Measurements from ENCODE around the gene BHMT2.

Gene BHMT2

DNA sequence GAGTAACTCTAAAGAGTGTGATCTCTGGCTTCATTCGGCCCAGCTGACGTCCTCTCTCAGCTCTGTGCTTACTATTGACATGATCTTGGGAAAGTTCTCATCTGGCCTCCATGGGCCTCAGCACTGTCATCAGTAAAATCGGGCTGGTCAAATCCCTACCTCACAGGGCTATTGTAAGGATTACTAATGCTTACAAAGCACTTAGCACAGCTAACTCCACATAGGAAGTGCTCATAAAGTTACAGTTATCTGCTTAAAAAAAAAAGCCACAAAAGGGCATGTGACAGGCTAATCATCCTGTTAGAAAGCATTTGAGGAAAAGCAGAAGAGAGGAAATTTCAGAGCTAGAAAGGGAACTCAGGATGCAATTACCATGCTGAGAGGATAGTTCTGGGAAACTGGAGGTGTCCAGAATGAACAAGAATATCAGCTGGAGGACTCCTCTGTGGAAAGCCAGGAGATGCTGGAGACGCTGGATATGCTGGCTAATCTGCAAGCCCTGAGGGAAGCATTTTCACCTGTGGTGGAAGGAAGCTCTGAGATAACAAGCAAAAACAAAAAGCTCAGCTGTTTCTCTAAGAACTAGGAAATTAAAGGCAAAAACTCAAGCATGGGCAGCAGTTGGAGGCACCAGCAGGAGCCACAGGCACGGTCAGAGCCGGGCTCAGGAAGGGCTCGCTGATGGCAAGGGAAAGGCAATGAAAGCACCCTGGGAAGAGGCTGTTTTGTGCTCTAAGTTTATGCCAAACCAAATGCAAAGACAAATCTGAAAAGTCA lies 37.6 kb downstream of the BHMT2 start:
- Histone ChIP-seq H3K4me2 (ENCODE audit: low read length) (no peak overlapping the region), H3K9me3 (replicated peaks; ENCODE audit: low read length) (no peaks in the 10 kb centered on the region)

DNA sequence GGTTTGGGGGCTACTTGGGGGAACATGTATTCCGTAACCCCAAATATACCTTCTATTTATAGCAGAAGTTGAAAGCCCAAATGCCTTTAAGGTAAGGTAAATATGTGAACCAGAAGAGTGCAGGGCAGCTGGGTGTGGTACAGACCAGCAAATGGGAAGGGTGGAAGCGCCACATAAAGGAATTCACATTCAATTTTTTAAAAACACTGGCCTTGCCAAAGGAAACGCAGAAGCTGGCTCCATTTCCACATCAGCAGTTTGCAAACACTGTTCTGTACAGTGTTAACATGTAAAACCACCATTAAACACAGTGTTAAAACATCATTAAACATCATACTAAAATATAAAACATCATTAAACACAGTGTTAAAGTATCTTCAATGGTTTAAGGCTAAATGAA lies 38.5 kb downstream of the BHMT2 start:
- Histone ChIP-seq H3K9ac (ENCODE audit: low read depth, low read length) (no peak overlapping the region), H3K4me1 (ENCODE audit: control insufficient read depth, insufficient read depth, low read length) (no peaks in the 10 kb centered on the region), H3K4me3 (ENCODE audit: low read length) (no peak overlapping the region), H3K4me2 (ENCODE audit: low read length) (no peak overlapping the region), H3K27me3 (ENCODE audit: control insufficient read depth, insufficient read depth, low read length) (peaks cover 30% of the 10 kb centered on the region), H3K9me3 (replicated peaks; ENCODE audit: low read length) (no peaks in the 10 kb centered on the region), H3K36me3 (ENCODE audit: insufficient read depth, low read length) (no peaks in the 10 kb centered on the region)

More for the DNA sequence above, 37.6 kb downstream of the BHMT2 start:
- Histone ChIP-seq H3K9ac (ENCODE audit: low read depth, low read length) (no peak overlapping the region), H3K27me3 (ENCODE audit: control insufficient read depth, insufficient read depth, low read length) (peaks cover 25% of the 10 kb centered on the region), H3K4me3 (ENCODE audit: low read length) (no peak overlapping the region), H3K4me1 (ENCODE audit: control insufficient read depth, insufficient read depth, low read length) (no peaks in the 10 kb centered on the region), H3K36me3 (ENCODE audit: insufficient read depth, low read length) (no peaks in the 10 kb centered on the region)

GRCh38 chr5:79108792-79109191 lies 39.2 kb downstream of the BHMT2 start:
- H3K9ac ChIP-seq (ENCODE audit: low read depth, low read length), result no peak overlapping the region
- H3K27me3 ChIP-seq (ENCODE audit: control insufficient read depth, insufficient read depth, low read length), result peaks cover 36% of the 10 kb centered on the region
- no peaks in the 10 kb centered on the region for H3K36me3 ChIP-seq (ENCODE audit: insufficient read depth, low read length)
- no peak overlapping the region for H3K4me2 ChIP-seq (ENCODE audit: low read length)
- no peaks in the 10 kb centered on the region for H3K9me3 ChIP-seq (replicated peaks; ENCODE audit: low read length)
- no peak overlapping the region for H3K4me3 ChIP-seq (ENCODE audit: low read length)
- H3K4me1 ChIP-seq (ENCODE audit: control insufficient read depth, insufficient read depth, low read length), result no peaks in the 10 kb centered on the region

GRCh38 chr5:79109527-79110492 lies 40.2 kb downstream of the BHMT2 start:
- H3K4me2 ChIP-seq (ENCODE audit: low read length), result no peak overlapping the region
- H3K9me3 ChIP-seq (replicated peaks; ENCODE audit: low read length), result no peaks in the 10 kb centered on the region
- H3K36me3 ChIP-seq (ENCODE audit: insufficient read depth, low read length), result no peaks in the 10 kb centered on the region
- H3K4me1 ChIP-seq (ENCODE audit: control insufficient read depth, insufficient read depth, low read length), result no peaks in the 10 kb centered on the region
- peaks cover 40% of the 10 kb centered on the region for H3K27me3 ChIP-seq (ENCODE audit: control insufficient read depth, insufficient read depth, low read length)
- no peak overlapping the region for H3K9ac ChIP-seq (ENCODE audit: low read depth, low read length)
- no peak overlapping the region for H3K4me3 ChIP-seq (ENCODE audit: low read length)

GRCh38 chr5:79111387-79111959 lies 41.9 kb downstream of the BHMT2 start, which contains the start of gene BHMT:
Gene BHMT (plus strand): TSS chr5:79111809. CDS start chr5:79111886, 77 bp downstream.
- H3K4me3 ChIP-seq (ENCODE audit: low read length), result no peak within 1 kb of the TSS

DNA sequence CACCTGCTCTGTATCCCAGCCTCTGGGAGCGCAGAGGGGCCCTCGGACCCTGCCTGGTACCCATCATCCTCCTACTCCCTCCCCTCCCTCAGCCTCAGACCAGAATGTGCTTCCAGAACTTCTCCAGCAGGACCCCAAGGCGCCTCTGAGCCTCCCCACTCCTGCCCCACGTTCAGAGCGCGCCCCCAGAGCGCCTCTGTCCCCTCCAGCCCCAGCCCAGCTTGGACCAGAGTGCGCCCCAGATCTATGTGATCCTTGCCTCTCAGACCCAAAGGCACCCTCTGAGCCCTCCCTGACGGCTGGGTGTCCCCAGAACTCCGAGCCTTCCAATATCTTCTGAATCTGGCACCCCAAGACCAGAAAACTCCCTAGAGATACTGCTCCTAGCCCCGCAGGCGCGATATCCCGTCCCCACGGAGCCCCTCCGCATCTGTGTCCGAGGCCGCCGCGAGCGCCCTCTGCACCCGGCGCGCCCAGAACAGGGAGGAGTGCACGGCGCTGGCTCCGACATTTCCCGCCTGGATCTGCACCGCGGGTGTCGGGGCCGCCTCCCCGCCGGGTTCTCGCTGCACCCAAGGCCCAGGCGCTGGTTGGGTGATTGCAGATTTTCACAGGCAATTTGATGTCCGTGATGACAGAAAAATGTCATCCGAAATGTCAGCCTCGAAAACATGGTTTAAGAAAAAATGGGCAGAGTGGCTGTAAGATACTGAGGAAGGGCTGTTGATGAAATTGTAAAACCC lies 42.6 kb downstream of the BHMT2 start:
- Histone ChIP-seq H3K4me3 (ENCODE audit: low read length) (no peak overlapping the region), H3K36me3 (ENCODE audit: insufficient read depth, low read length) (no peaks in the 10 kb centered on the region), H3K9me3 (replicated peaks; ENCODE audit: low read length) (no peaks in the 10 kb centered on the region), H3K27me3 (ENCODE audit: control insufficient read depth, insufficient read depth, low read length) (peaks cover 44% of the 10 kb centered on the region), H3K4me2 (ENCODE audit: low read length) (peak overlapping the region; percentile 61), H3K9ac (ENCODE audit: low read depth, low read length) (no peak overlapping the region), H3K4me1 (ENCODE audit: control insufficient read depth, insufficient read depth, low read length) (no peaks in the 10 kb centered on the region)

More at GRCh38 chr5:79111387-79111959, 41.9 kb downstream of the BHMT2 start, which contains the start of gene BHMT:
- H3K27me3 ChIP-seq (ENCODE audit: control insufficient read depth, insufficient read depth, low read length), result peaks cover 44% of the 10 kb centered on the region
- H3K4me1 ChIP-seq (ENCODE audit: control insufficient read depth, insufficient read depth, low read length), result no peaks in the 10 kb centered on the region
- H3K9me3 ChIP-seq (replicated peaks; ENCODE audit: low read length), result no peaks in the 10 kb centered on the region
- no peak within 1 kb of the TSS for H3K9ac ChIP-seq (ENCODE audit: low read depth, low read length)
- no peaks in the 10 kb centered on the region for H3K36me3 ChIP-seq (ENCODE audit: insufficient read depth, low read length)
- peak within 1 kb of the TSS; percentile 61 for H3K4me2 ChIP-seq (ENCODE audit: low read length)

GRCh38 chr5:79112703-79113058 lies 43.1 kb downstream of the BHMT2 start:
- H3K4me3 ChIP-seq (ENCODE audit: low read length), result no peak overlapping the region
- no peak overlapping the region for H3K4me2 ChIP-seq (ENCODE audit: low read length)
- H3K27me3 ChIP-seq (ENCODE audit: control insufficient read depth, insufficient read depth, low read length), result peaks cover 42% of the 10 kb centered on the region
- H3K4me1 ChIP-seq (ENCODE audit: control insufficient read depth, insufficient read depth, low read length), result no peaks in the 10 kb centered on the region
- no peak overlapping the region for H3K9ac ChIP-seq (ENCODE audit: low read depth, low read length)
- no peaks in the 10 kb centered on the region for H3K9me3 ChIP-seq (replicated peaks; ENCODE audit: low read length)
- no peaks in the 10 kb centered on the region for H3K36me3 ChIP-seq (ENCODE audit: insufficient read depth, low read length)

DNA sequence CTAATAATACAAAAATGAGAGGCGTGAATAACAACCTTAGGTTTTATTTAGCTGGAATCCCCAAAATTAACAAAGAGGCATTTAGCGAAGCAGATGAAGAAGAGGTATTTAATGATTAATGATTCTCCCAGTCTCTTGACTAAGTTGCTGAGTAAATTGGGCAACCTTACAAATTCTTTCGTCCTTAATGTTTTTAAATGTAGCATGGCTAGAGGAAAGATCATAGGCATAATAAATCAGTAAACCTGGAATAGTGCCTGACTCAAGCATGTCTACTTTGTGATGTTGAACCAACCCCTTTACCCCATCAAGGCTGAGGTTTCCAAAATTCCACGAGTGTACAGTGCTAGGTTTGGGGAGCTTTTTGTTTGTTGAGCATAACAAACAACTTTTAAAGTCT lies 49.9 kb downstream of the BHMT2 start:
- no peak overlapping the region for H3K9ac ChIP-seq (ENCODE audit: low read depth, low read length)
- H3K4me2 ChIP-seq (ENCODE audit: low read length), result no peak overlapping the region
- no peak overlapping the region for H3K4me3 ChIP-seq (ENCODE audit: low read length)
- no peaks in the 10 kb centered on the region for H3K9me3 ChIP-seq (replicated peaks; ENCODE audit: low read length)
- peaks cover 5% of the 10 kb centered on the region for H3K27me3 ChIP-seq (ENCODE audit: control insufficient read depth, insufficient read depth, low read length)
- H3K36me3 ChIP-seq (ENCODE audit: insufficient read depth, low read length), result no peaks in the 10 kb centered on the region
- H3K4me1 ChIP-seq (ENCODE audit: control insufficient read depth, insufficient read depth, low read length), result no peaks in the 10 kb centered on the region

DNA sequence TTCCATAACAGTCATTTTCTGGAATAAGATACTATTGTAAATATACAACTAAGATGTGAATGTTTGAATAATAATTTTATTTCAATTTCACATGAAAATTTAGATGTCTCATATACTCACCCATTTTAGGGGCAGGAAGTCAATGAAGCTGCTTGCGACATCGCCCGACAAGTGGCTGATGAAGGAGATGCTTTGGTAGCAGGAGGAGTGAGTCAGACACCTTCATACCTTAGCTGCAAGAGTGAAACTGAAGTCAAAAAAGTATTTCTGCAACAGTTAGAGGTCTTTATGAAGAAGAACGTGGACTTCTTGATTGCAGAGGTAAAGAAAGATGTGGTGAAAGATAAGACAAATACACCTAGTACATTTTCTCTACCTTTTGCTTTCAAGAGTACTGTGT lies 50.7 kb downstream of the BHMT2 start:
- H3K9me3 ChIP-seq (replicated peaks; ENCODE audit: low read length), result no peaks in the 10 kb centered on the region
- H3K36me3 ChIP-seq (ENCODE audit: insufficient read depth, low read length), result no peaks in the 10 kb centered on the region
- H3K9ac ChIP-seq (ENCODE audit: low read depth, low read length), result no peak overlapping the region
- peaks cover 5% of the 10 kb centered on the region for H3K27me3 ChIP-seq (ENCODE audit: control insufficient read depth, insufficient read depth, low read length)
- no peaks in the 10 kb centered on the region for H3K4me1 ChIP-seq (ENCODE audit: control insufficient read depth, insufficient read depth, low read length)
- H3K4me2 ChIP-seq (ENCODE audit: low read length), result no peak overlapping the region
- H3K4me3 ChIP-seq (ENCODE audit: low read length), result no peak overlapping the region

DNA sequence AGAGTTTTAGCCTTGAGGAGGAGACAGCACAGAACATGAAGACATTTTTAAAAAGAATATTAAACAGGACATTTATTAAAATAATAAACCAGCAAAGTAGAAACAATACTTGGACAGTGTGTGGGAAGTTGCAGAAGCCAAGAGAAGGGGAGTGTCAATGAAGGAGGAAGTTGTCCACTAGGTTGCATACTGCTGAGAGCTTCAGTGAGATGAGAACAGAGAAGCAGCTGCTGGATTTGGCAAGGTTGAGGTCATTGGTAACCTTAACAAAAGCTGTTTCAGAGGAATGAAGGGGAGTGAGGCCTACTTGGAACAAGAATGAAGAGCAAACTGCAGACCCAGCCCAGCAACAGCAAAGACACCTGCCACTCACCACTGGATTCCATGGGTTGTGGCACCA lies 53.4 kb downstream of the BHMT2 start:
- Histone ChIP-seq H3K36me3 (ENCODE audit: insufficient read depth, low read length) (no peaks in the 10 kb centered on the region), H3K4me2 (ENCODE audit: low read length) (no peak overlapping the region), H3K27me3 (ENCODE audit: control insufficient read depth, insufficient read depth, low read length) (peaks cover 2% of the 10 kb centered on the region), H3K4me3 (ENCODE audit: low read length) (no peak overlapping the region), H3K9me3 (replicated peaks; ENCODE audit: low read length) (no peaks in the 10 kb centered on the region), H3K9ac (ENCODE audit: low read depth, low read length) (no peak overlapping the region), H3K4me1 (ENCODE audit: control insufficient read depth, insufficient read depth, low read length) (no peaks in the 10 kb centered on the region)

DNA sequence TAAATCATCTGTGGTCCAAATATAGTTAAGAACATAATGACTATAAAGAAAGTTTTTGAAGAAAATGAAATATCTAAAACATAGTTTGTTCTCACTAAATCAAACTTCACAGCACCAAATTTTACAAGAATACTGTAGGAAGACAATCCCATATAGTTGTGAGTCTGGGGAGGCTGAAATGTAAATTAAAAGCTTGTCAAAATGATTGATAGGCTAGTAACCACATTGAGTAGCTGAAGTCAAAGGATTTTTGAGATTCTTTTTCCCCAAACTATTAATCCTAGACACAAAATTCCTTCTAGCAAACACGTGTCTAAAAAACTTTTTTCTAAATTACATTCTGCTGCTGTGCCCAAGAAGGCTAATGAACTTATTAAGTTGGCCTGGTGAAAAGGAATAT lies 55.0 kb downstream of the BHMT2 start:
- Histone ChIP-seq H3K4me2 (ENCODE audit: low read length) (no peak overlapping the region), H3K27me3 (ENCODE audit: control insufficient read depth, insufficient read depth, low read length) (peaks cover 2% of the 10 kb centered on the region), H3K9ac (ENCODE audit: low read depth, low read length) (no peak overlapping the region), H3K9me3 (replicated peaks; ENCODE audit: low read length) (no peaks in the 10 kb centered on the region), H3K36me3 (ENCODE audit: insufficient read depth, low read length) (no peaks in the 10 kb centered on the region), H3K4me1 (ENCODE audit: control insufficient read depth, insufficient read depth, low read length) (no peaks in the 10 kb centered on the region), H3K4me3 (ENCODE audit: low read length) (no peak overlapping the region)

Data from skeletal muscle satellite cell (primary cell).